Esophagus squamous epithelium (tissue), 4 donors: ENCODE measurements around the gene TC2N.

Experiments used
- POLR2A ChIP-seq, 4 donors: fragments of 450-650 bp; IDR thresholded peaks; one replicate each; pipeline ENCODE4 v1.6.1; 2017; ENCODE audit warnings: antibody characterized with exemption in 4 of 4, mild to moderate bottlenecking in 4 of 4, moderate library complexity in 3 of 4
- TF ChIP-seq, protein P1 (sequence below), 6 experiments: fragments of 450-650 bp in 4 of 6; fragments of 200-600 bp in 2 of 6; sonication (generic) in 2 of 6; IDR thresholded peaks; one replicate each; pipeline ENCODE4 v1.5.1; 2016 to 2019; ENCODE audit warnings: antibody characterized with exemption in 6 of 6, mild to moderate bottlenecking in 4 of 6, moderate library complexity in 4 of 6

- TF ChIP-seq, protein P1, sequence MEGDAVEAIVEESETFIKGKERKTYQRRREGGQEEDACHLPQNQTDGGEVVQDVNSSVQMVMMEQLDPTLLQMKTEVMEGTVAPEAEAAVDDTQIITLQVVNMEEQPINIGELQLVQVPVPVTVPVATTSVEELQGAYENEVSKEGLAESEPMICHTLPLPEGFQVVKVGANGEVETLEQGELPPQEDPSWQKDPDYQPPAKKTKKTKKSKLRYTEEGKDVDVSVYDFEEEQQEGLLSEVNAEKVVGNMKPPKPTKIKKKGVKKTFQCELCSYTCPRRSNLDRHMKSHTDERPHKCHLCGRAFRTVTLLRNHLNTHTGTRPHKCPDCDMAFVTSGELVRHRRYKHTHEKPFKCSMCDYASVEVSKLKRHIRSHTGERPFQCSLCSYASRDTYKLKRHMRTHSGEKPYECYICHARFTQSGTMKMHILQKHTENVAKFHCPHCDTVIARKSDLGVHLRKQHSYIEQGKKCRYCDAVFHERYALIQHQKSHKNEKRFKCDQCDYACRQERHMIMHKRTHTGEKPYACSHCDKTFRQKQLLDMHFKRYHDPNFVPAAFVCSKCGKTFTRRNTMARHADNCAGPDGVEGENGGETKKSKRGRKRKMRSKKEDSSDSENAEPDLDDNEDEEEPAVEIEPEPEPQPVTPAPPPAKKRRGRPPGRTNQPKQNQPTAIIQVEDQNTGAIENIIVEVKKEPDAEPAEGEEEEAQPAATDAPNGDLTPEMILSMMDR (IDR thresholded peaks at IDR 0.05): no peak
- no peak for TF ChIP-seq POLR2A (IDR thresholded peaks at IDR 0.05)
These were observed 134.9 kb downstream of the TC2N start for GRCh38 chr14:91732439-91732838.
